Smooth muscle cell of the brain vasculature (primary cell): ENCODE results near the gene RAB15.

ENCODE experiments used
- DNase-seq: peaks from one replicate; pipeline ENCODE4 v3.0.0-alpha.2; 2012; ENCODE audit warnings: low read depth, low spot score

The RAB15 gene

DNA sequence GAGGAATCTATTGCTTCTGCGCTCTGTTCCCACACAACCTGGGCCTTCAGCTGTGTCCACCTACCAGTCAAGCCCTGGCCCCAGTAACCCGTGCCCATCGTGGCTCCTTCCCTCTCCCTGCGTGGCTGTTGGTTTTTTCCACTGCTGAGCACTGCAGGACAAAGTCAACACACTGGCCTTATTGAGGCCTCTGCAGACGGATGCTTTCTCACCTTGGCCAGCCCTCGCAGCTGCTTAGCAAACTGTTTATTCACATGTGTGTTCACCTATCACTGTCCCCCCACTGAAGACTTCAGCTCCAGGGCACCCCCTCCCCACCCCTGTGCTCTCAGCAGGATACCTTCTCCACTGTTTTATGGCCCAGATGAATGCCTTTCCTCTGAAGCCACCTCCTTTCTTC lies 16.8 kb downstream of the RAB15 start:
- DNase-seq = no peak

- DNase-seq = no peak
These were observed 17.5 kb downstream of the RAB15 start for GRCh38 chr14:64954491-64955240.

DNA sequence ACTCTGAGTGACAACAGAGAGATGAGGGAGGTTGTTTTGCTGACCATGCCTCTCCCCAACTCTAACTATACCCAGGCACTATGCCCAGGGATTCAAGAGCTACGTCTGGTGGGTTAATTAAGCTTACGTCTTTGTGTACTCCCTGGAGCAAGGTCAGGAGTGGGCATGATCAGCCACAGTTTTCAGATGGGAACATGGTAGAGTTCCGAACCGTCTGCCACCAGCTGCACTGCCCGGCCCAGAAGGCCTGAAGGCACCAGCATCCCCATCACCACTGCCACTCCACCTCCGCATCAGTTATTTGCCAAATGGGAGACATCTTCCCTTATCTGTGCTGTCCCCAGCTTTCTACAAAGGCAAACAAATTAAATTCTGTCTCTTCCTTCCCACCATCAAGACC lies 18.5 kb downstream of the RAB15 start:
- no peak for DNase-seq

DNA sequence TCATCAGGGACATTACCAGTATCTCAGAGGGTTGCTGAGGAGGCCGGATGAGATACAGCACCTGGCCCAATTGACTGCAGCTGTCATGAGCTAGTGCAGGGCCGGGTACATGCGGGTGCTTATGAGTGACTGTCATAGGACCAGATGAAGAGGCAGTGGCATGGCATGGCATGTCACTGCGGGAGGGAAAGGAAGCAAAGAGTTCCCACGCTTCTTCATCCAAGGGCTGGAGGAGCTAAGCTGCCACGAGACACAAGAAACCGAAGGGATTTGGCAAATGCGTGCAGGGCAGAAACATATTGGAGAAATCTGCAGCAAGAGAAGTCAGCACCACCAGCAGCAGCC lies 18.9 kb downstream of the RAB15 start:
- no peak for DNase-seq

- no peak for DNase-seq
These were observed 19.4 kb downstream of the RAB15 start for GRCh38 chr14:64952598-64953309.

DNA sequence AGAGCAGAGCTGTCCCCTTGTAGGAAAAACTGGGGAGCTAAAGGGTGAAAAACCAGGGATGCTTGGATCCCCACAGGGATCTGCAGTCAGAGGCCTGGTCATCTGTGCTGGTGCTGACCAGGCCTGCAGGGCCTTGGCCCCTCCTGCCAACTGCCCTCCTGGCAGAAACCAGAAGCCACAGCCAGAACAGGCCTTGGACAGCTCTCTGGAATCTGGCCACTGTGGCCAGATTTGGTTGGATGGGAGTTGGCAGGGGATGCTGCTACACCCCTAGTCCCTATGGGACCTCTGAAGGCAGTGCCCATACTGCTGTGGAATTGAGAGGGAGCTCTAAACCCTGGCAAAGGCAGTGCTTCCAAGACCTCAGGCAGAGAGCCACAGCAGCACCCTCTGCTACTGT lies 20.4 kb downstream of the RAB15 start:
- DNase-seq = no peak

DNA sequence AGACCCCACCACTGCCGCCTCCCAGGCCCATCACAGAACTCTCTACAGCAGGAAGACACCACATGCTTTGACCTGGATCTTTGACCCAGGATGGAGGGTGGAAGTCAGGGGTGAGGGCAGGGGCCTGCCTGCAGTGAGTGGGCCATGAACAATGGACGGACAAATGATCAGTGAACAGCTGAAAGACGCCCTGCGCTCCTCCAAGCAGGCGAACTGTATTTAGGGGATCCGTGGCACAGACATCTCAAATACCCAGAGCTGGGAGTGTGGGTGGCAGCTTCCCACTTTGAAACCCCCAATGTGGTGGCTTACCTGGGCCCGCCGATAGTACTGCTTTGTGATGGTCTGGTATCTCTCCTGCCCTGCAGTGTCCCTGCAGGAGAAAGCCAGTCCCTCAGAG lies 20.8 kb downstream of the RAB15 start:
- no peak for DNase-seq

- no peak for DNase-seq
These were observed 21.2 kb downstream of the RAB15 start for GRCh38 chr14:64950889-64951288.

- DNase-seq = no peak
These were observed 23.4 kb downstream of the RAB15 start for GRCh38 chr14:64948612-64949210.

- DNase-seq = no peak
These were observed 24.2 kb downstream of the RAB15 start for GRCh38 chr14:64947710-64948611.

DNA sequence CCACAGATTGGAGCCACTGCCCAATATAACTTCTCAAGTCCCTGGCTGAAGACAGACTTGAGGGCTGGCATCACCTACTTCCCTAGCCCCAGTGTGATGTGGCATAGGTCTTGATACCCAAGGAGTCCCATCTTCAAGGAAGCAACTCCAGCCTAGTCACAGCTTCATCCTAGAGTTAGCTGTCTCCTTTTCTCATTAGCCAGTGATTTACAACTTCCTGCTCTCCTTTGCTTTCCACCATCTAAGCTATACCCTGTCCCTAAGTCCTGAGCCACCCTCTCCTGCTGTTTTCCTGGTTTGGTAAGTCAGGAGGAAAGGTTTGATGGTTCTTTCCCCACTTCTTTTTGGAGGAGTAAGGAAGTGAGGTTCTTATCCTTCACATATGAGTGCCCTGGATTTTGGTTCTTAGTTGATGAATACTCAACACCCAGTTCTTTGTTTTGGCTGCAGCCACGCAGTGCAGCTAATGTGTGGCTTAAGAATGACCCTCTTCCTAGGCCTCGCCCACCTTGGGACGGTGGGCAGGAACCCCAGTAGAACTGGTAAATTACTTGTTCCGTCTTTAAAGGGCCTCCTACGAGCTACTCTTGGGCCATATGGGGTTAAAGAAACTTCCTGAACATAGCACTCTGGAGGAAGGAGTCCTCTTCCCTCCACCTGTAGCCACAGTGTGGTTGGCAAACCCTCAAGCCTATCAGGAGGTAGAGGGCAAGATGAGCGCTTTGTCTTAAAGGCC lies 25.7 kb downstream of the RAB15 start:
- DNase-seq = no peak

DNA sequence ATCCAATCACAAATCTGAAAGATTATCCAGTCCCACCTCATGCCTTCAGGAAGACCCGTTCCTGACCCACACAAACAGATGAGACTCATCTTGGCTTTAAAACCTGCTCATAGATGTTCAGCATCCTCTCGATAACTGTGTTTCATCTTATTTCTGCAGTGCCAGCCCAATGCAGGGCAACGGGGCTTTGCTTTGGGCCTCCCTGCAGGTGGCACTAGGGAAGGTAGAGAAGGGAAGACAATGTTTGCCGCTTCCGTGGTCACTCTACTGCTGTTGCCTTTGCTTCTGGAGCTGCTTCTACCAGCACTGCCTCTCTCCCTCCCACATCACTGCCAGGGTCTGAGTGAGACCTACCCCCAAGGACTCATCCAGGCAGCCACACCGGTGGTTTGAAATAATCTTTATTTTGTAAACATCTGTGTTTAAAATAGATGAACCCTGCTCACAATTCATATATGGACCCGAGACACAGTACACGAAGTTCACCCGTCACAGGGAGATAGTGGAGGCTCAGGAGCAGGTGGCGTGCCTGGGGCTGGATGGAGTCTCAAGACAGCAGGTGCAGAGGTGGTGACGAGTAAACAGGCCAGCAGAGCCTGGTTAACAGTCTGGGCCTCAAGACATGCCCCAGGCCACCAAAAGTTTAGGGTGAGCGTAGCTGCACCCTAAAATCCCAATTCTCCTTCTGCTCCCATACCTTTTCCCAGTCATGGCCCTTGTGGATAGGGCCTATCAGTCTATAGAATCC lies 26.5 kb downstream of the RAB15 start:
- no peak for DNase-seq

DNA sequence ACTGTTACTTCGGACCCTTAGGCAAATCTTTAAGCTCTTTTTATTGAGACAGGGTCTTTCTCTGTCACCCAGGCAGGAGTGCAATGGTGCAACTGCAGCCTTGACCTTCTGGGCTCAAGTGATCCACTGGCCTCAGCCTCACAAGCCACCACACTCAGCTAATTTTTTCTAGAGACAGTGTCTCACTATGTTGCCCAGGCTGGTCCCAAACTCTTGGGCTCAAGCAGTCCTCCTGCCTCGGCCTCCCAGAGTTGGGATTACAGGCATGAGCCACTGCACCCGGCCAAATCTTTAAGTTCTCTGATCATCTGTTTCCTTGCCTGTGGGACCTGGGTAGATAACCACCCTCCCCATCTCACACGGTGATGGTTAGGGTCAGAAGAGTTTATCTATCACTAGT lies 27.3 kb downstream of the RAB15 start:
- DNase-seq = no peak

DNA sequence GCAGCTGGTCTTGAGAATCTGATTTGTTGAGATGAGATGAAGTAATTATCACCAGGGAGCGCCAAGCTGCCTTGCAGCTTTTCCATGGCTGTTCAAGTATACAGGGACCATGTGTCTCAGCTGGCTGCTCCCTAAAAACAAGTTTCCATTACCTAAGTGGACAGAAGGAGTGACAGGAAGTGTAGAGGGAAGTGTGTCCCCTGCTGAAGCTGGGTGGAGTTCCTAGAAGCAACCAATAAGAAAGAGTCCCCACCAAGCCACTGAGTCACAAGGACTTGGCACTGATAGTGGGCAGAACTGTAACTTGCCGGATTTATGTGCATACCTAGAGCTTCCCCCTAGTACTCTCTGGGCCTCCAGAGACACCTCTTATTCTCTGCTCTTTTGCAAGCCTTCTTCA lies 28.1 kb downstream of the RAB15 start:
- no peak for DNase-seq

- no peak for DNase-seq
These were observed 28.6 kb downstream of the RAB15 start for GRCh38 chr14:64943556-64943955.

- DNase-seq = no peak
These were observed 29.5 kb downstream of the RAB15 start, which contains the start of gene GPX2 for GRCh38 chr14:64942531-64943111. Gene GPX2, minus strand, starts transcription at chr14:64942745. Its CDS starts 19 bp downstream, at chr14:64942726.

DNA sequence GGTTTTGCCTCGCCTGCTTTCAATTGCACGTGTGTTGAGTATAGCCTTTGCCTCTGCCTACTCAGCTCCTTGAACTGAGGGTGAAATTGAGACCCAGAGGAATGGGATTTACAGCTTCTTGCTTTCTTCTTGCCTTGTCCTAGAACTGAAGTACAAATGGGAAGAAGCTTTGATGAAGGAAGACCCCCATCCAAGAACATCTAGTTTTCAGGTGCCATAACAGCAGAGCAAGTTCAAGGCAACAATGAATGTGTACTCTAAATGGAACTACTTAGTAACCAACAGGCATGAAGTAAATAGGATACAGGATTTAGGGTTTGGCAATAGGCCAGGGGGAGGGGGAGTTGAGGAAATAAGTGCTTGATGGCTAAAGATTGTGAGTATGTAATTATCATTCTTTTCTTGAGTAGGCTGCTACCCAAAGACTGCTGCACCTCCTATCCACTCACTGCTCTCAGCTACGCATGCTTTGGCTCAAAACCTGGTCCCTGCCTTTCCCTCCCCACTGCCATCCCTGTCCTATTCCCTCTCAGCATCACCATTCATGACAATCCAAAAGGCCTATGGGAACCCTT lies 31.7 kb downstream of the RAB15 start:
- DNase-seq = no peak

- no peak for DNase-seq
These were observed 32.3 kb downstream of the RAB15 start for GRCh38 chr14:64939817-64940190.

DNA sequence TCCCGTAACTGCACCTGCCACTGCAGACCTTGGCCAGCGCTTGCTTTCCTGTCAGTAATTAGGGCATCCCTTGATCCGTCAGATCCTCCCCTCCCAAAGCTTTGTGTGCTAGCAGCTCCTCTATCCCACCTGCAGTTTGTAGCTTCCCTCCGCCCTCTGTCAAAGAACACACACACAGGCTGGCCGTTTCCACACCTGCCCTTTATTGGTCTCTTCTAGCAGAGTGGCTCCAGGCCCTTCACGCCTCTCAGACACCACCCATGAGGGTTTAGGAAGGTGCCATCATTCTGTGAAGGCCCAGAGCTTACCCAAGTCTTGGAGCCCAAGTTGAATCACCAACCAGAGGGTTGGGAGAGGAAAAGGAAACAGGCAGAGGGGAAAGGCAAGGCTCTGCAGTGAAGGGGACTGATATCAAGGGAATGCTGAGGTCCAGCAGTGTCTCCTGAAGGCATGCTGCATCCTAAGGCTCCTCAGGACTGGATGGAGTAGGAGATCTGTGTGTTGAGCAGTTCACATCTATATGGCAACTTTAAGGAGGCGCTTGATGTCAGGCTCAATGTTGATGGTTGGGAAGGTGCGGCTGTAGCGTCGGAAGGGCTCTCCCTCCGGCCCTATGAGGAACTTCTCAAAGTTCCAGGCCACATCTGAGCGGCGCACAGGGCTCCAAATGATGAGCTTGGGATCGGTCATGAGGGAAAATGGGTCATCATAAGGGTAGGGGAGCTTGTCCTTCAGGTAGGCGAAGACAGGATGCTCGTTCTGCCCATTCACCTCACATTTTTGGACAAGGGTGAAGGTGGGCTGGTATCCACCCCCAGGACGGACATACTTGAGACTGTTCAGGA lies 32.9 kb downstream of the RAB15 start:
- DNase-seq = no peak
